ENCODE data around the gene WWOX. TPM values are rescaled to one million over a fixed set of nuclear protein-coding genes. Genes with fewer than 3 reads are reported as not detected.

The WWOX gene
- total RNA-seq, 2 experiments from 2014 or later, result 14.3 to 16.5 TPM

GRCh38 chr16:78310196-78310595, 210.7 kb downstream of the WWOX start:
- no peaks in the 10 kb centered on the region for H3K27me3 Mint-ChIP-seq
- no peaks in the 10 kb centered on the region for H3K9me3 Mint-ChIP-seq
- ChIA-PET CTCF (interaction anchor here (0.6 kb wide), 1 partner anchor 666 kb away, joined by 3 read pairs; no protein-coding TSS in a partner anchor), POLR2A (no interaction called here)
- no peak overlapping the region for H3K4me3 Mint-ChIP-seq
- intact Hi-C loops (cut with micrococcal nuclease), result no loop called here
- DNase-seq, result no peak
- no peak overlapping the region for H3K27ac Mint-ChIP-seq
- H3K36me3 Mint-ChIP-seq, result no peaks in the 10 kb centered on the region
- peaks cover 6% of the 10 kb centered on the region for H3K4me1 Mint-ChIP-seq (ENCODE audit: low read depth)

DNA sequence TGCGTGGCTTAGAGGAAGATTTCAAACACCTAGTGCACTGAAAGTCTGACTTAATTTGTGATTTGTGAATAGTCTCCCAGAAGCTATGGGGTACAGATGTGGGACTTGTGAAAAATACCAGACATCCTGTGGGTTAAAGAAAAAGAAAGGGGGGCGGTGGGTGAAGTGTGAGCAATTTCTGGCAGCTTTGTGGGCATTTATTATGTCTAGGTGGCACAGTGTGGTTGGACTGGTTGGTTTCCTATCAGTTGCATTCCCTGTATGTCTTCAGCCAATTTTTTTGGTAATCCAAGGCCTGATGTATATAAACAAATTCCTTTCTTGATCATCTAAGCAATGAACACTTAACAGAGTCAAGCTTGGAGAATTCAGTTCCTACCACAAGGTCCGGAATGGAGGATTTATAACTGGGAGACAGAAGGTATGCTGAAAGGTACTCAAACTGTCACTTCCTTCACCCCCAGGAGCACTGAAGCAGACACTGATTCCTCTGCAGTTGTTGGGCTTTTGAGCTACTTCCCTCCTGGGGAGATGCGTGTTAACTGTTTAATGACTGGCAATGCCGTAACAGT, 211.6 kb downstream of the WWOX start:
- intact Hi-C loops (cut with micrococcal nuclease), result no loop called here
- ChIA-PET CTCF (no interaction called here), POLR2A (no interaction called here)
- Mint-ChIP-seq H3K4me3 (no peak overlapping the region), H3K9me3 (no peaks in the 10 kb centered on the region), H3K4me1 (ENCODE audit: low read depth) (peaks cover 6% of the 10 kb centered on the region), H3K27ac (no peak overlapping the region), H3K27me3 (no peaks in the 10 kb centered on the region), H3K36me3 (no peaks in the 10 kb centered on the region)
- peak; percentile 9 for DNase-seq

- intact Hi-C loops (cut with micrococcal nuclease), result no loop called here
- ChIA-PET CTCF (no interaction called here), POLR2A (no interaction called here)
- H3K9me3 Mint-ChIP-seq, result no peaks in the 10 kb centered on the region
- H3K27ac Mint-ChIP-seq, result no peak overlapping the region
- DNase-seq, result no peak
- H3K36me3 Mint-ChIP-seq, result no peaks in the 10 kb centered on the region
- no peak overlapping the region for H3K4me3 Mint-ChIP-seq
- peaks cover 6% of the 10 kb centered on the region for H3K4me1 Mint-ChIP-seq (ENCODE audit: low read depth)
- no peaks in the 10 kb centered on the region for H3K27me3 Mint-ChIP-seq
These were observed 212.4 kb downstream of the WWOX start for GRCh38 chr16:78311831-78312230.

- CTCF ChIA-PET, result no interaction called here
- H3K4me1 Mint-ChIP-seq (ENCODE audit: low read depth), result no peaks in the 10 kb centered on the region
- intact Hi-C loops (cut with micrococcal nuclease), result no loop called here
- no peaks in the 10 kb centered on the region for H3K36me3 Mint-ChIP-seq
- no peak overlapping the region for H3K4me3 Mint-ChIP-seq
- H3K27ac Mint-ChIP-seq, result no peak overlapping the region
- no peak for DNase-seq
- no peaks in the 10 kb centered on the region for H3K9me3 Mint-ChIP-seq
- POLR2A ChIA-PET, result no interaction called here
- H3K27me3 Mint-ChIP-seq, result no peaks in the 10 kb centered on the region
These were observed 218.2 kb downstream of the WWOX start for GRCh38 chr16:78317564-78318240.

DNA sequence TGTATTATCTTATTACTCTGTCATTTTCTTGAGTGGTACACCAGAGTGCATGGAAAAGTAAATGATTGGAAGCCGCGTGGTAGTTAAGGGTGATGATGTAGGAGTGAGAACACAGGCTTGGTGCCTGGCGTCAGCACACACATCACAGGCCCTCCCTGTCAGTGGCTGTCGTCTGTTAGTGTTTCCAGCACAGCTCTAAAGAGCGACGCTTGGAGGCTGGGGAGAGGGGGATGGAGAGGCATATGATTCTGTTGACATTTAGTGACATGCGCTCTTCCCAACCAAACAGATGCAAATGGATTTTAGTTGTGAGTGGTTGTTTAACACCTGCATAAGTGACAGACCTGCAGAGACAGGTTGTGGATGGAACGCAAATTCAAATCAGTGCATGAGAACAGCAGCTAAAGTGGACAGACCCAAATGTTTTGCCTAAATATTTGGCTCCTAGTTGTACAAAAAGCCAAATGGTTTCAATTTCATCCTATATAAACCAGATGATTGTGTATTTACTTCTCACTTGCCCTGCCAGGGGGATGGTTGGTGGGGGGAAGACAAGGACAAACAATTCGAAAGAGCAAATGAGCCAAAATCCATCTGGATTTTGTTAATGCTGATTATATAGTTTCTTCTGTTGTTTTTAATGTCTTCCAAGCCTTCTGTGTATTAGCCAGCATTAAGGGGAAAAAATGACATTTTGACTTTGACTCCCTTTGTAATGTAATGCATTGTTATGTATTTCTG, 222.3 kb downstream of the WWOX start:
- Mint-ChIP-seq H3K4me3 (no peak overlapping the region), H3K9me3 (no peaks in the 10 kb centered on the region), H3K27ac (no peak overlapping the region), H3K4me1 (ENCODE audit: low read depth) (no peaks in the 10 kb centered on the region), H3K36me3 (no peaks in the 10 kb centered on the region), H3K27me3 (no peaks in the 10 kb centered on the region)
- DNase-seq, result no peak
- ChIA-PET POLR2A (no interaction called here), CTCF (no interaction called here)
- intact Hi-C loops (cut with micrococcal nuclease), result no loop called here

- Mint-ChIP-seq H3K4me1 (ENCODE audit: low read depth) (no peaks in the 10 kb centered on the region), H3K27ac (no peak overlapping the region), H3K9me3 (no peaks in the 10 kb centered on the region), H3K36me3 (no peaks in the 10 kb centered on the region), H3K27me3 (no peaks in the 10 kb centered on the region), H3K4me3 (no peak overlapping the region)
- CTCF ChIA-PET, result no interaction called here
- POLR2A ChIA-PET, result no interaction called here
- intact Hi-C loops (cut with micrococcal nuclease), result no loop called here
- no peak for DNase-seq
These were observed 223.9 kb downstream of the WWOX start for GRCh38 chr16:78323315-78323714.

- ChIA-PET CTCF (no interaction called here), POLR2A (no interaction called here)
- H3K27ac Mint-ChIP-seq, result no peak overlapping the region
- intact Hi-C loops (cut with micrococcal nuclease), result no loop called here
- H3K27me3 Mint-ChIP-seq, result no peaks in the 10 kb centered on the region
- no peaks in the 10 kb centered on the region for H3K9me3 Mint-ChIP-seq
- H3K4me3 Mint-ChIP-seq, result no peak overlapping the region
- no peaks in the 10 kb centered on the region for H3K36me3 Mint-ChIP-seq
- no peak for DNase-seq
- H3K4me1 Mint-ChIP-seq (ENCODE audit: low read depth), result no peaks in the 10 kb centered on the region
These were observed 225.3 kb downstream of the WWOX start for GRCh38 chr16:78324649-78325285.

- no peaks in the 10 kb centered on the region for H3K27me3 Mint-ChIP-seq
- H3K4me3 Mint-ChIP-seq, result no peak overlapping the region
- POLR2A ChIA-PET, result no interaction called here
- DNase-seq, result no peak
- CTCF ChIA-PET, result no interaction called here
- H3K4me1 Mint-ChIP-seq (ENCODE audit: low read depth), result no peaks in the 10 kb centered on the region
- intact Hi-C loops (cut with micrococcal nuclease), result no loop called here
- H3K27ac Mint-ChIP-seq, result no peak overlapping the region
- no peaks in the 10 kb centered on the region for H3K36me3 Mint-ChIP-seq
- no peaks in the 10 kb centered on the region for H3K9me3 Mint-ChIP-seq
These were observed 226.3 kb downstream of the WWOX start for GRCh38 chr16:78325468-78326352.

DNA sequence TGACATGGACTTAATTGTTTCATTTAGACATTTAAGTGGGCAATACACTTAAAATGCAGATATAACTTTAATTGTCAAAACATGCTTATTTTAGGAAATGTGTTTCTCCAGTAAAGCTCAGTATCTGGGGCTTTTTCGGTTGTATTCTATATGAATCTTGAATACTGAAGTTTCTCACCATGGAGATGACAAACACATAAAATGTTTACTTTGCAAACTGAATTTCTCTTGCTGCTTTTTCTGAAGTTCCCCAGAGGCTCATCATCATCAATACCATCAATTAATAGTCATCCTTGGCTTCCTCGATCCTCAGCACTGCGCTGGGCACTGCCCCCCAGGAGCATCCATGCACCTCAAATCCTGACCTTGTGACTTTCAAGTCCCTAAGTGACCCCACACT, 227.3 kb downstream of the WWOX start:
- CTCF ChIA-PET, result no interaction called here
- Mint-ChIP-seq H3K9me3 (no peaks in the 10 kb centered on the region), H3K27ac (no peak overlapping the region), H3K27me3 (no peaks in the 10 kb centered on the region), H3K36me3 (no peaks in the 10 kb centered on the region), H3K4me3 (no peak overlapping the region), H3K4me1 (ENCODE audit: low read depth) (no peaks in the 10 kb centered on the region)
- intact Hi-C loops (cut with micrococcal nuclease), result no loop called here
- DNase-seq, result no peak
- POLR2A ChIA-PET, result no interaction called here

DNA sequence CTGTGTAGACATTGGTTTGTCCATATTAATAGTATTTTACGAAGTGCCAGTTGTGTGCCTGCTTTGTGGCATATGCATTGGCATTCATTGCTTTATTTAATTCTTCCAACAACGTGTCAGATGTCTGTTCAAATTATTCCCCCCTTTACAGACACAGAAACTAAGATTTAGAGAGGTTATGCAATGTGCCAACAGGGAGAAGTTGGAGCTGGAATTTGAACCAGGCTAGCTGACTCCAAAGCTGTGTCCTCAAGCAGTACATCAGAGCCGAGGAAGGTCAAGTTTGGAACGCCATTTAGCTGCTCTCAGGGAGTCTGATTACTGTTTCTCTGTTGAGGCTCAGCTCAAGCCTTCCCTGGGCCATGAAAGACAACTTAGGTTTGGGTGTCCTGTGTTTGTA, 232.3 kb downstream of the WWOX start:
- intact Hi-C loops (cut with micrococcal nuclease), result no loop called here
- Mint-ChIP-seq H3K27ac (no peak overlapping the region), H3K4me1 (ENCODE audit: low read depth) (no peaks in the 10 kb centered on the region), H3K27me3 (no peaks in the 10 kb centered on the region), H3K9me3 (no peaks in the 10 kb centered on the region), H3K36me3 (no peaks in the 10 kb centered on the region), H3K4me3 (no peak overlapping the region)
- DNase-seq, result no peak
- POLR2A ChIA-PET, result no interaction called here
- CTCF ChIA-PET, result no interaction called here

- no peaks in the 10 kb centered on the region for H3K27me3 Mint-ChIP-seq
- no peaks in the 10 kb centered on the region for H3K4me1 Mint-ChIP-seq (ENCODE audit: low read depth)
- no peak overlapping the region for H3K4me3 Mint-ChIP-seq
- no peaks in the 10 kb centered on the region for H3K9me3 Mint-ChIP-seq
- no peak for DNase-seq
- no peak overlapping the region for H3K27ac Mint-ChIP-seq
- H3K36me3 Mint-ChIP-seq, result no peaks in the 10 kb centered on the region
- intact Hi-C loops (cut with micrococcal nuclease), result no loop called here
- ChIA-PET POLR2A (no interaction called here), CTCF (no interaction called here)
These were observed 234.4 kb downstream of the WWOX start for GRCh38 chr16:78333808-78334207.

GRCh38 chr16:78340590-78340989, 241.1 kb downstream of the WWOX start:
- no peak overlapping the region for H3K4me3 Mint-ChIP-seq
- ChIA-PET CTCF (no interaction called here), POLR2A (no interaction called here)
- peaks cover 2% of the 10 kb centered on the region for H3K9me3 Mint-ChIP-seq
- no peaks in the 10 kb centered on the region for H3K36me3 Mint-ChIP-seq
- H3K27ac Mint-ChIP-seq, result no peak overlapping the region
- H3K4me1 Mint-ChIP-seq (ENCODE audit: low read depth), result no peaks in the 10 kb centered on the region
- DNase-seq, result no peak
- intact Hi-C loops (cut with micrococcal nuclease), result no loop called here
- no peaks in the 10 kb centered on the region for H3K27me3 Mint-ChIP-seq
